ENCODE data around the gene ASAP2. TPM values are rescaled to one million over a fixed set of nuclear protein-coding genes. Genes with fewer than 3 reads are reported as not detected.

ASAP2 gene
- total RNA-seq, 2 donors from 2014 or later: 28.1 to 31.3 TPM

DNA sequence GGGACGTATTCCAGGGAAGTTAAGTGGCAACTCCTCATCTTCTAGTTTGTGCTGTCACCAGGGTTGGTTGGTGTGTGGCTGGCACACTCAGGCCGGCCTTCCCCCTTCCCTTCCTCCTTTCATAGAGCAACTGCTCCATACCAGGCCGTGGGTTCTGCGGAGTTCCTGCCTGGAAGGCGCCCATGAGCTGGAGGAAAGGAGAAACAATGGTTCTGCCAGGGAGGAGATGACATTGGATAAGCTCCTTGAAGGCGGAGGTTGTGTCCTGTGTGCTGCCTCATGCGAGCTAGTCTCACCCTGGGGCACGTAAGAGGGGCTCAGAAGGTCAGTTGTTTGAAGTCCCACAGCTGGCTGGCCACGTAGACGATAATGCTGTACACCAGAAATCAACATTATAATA is 19.2 kb downstream of the ASAP2 start:
- DNase-seq (ENCODE audit: low spot score): peak; percentile 59
- intact Hi-C loops (cut with DNase I): no loop called here

DNA sequence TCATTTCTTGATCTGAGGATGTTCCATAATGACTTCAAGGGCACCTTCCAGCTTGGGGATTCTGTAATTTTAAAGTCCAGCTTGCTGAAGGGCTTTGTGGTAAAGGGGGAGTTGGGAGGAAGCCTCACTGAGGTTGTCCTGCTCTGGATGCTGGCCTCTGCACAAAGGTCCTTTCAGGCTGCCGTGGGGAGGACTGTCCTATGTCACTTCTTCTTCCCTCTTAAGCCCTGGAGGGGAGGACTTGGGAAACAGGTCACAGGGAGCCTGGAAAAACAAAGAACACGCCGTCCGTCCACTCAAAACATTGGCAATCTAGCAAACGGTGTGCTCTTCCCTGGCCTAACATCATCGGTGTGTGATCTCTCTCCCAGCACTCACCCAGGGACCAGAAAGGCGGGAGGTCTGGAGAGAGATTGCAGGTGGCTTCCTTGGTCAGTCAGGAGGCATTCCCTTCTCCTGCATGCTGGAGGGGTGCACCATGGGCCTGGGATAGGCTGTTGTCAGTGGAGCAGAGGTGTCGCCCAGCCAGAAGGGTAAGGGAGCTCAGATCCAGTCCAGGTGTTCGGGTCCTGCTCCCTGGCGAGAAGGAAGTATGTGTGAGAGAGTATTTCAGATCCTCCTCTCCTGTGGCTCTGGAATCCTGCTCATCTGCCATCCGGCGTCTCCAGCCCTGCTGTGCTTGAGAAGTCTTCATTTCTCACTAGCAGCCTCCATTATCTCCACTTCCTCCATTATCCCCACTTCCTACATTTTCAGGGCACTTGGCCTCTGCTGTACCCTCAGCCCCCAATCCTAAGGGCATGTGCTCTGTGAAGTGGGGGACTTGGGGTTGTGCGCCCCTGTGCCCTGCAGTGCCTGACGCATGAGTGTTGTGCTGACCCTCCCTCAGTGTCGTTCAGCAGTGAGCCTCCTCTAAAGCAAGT is 20.1 kb downstream of the ASAP2 start:
- intact Hi-C loops (cut with DNase I): no loop called here
- DNase-seq (ENCODE audit: low spot score): peak; percentile 41

DNA sequence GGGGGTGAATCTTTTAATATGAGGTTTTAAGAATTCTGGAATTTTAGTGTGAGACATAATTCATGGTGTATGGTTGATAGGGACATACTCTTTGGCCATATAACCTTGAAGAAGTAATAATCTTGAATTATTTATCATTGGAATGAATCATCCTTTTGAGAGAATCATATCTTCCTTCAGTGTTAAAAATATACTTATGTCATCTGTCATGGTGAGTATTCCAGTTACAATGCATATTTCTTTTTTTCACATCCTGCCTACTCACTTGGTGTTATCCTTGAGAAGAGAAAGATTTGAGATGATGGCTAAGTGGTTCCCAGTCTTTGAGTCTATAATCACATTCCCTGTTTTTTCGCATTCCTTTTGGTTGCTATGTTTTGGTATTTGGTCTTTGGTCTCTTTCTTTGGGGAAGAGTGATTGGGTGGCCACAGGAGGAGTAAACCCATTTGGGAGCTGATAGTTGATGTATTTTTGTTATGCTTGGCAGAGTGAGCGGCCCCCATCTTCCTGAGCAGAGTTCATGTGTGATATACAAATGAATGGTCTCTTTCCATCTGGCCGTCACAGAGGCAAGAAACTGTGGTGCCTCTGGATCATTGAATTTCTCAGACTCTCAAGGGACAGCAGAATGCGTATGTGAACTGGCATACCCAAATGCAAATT is 21.6 kb downstream of the ASAP2 start:
- intact Hi-C loops (cut with DNase I): no loop called here
- peak; percentile 10 for DNase-seq (ENCODE audit: low spot score)

DNA sequence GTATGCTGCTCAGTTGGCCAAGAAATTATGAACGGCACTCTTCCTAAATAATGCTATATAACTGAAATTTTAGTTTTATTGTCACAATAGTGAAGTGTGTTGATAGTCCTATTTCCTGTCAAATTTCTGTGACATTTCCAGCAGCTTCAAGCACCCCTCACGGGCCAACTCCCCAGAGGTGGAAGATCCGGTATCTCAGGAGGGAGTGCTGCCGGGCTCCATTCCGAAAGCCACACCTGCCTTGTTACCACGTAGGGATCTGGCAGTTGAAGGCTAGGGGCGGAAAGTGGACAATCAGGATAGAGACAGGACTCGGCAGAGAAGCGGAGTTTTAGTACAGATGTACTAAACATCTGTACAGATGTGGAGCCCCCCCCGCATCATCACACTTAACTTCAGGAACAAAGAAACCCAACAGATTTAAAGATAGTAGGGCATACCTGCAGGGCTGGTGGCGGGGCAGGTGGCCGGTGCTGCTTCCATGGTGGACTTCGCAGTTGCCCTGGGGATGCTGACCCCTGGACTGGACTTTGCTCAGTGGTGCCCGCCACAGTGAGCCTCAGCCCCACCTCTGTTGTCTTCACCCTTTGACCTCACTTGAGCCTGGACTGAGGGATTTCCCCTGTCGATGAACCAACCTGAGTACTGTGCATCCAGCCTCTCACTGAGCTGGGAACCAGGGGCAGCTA is 22.3 kb downstream of the ASAP2 start:
- intact Hi-C loops (cut with DNase I): no loop called here
- peak; percentile 62 for DNase-seq (ENCODE audit: low spot score)

DNA sequence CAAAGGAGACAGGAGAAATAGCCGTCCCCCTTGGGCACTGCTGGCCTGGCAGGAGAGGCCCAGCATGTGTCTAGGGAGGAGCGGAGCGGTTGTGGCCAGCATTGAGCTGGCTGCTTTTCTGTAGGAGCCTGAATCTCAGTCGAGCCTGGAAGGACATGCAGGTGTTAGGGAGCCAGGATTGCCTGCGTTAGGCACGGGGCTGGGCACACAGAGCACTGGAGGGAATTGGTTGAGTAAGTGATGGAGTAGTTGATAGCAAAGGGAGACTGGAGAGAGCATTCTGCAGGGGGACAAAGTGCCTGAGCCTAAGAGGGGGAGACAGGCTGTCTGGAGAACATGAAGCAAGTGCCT is 22.8 kb downstream of the ASAP2 start:
- peak; percentile 46 for DNase-seq (ENCODE audit: low spot score)
- intact Hi-C loops (cut with DNase I): no loop called here

DNA sequence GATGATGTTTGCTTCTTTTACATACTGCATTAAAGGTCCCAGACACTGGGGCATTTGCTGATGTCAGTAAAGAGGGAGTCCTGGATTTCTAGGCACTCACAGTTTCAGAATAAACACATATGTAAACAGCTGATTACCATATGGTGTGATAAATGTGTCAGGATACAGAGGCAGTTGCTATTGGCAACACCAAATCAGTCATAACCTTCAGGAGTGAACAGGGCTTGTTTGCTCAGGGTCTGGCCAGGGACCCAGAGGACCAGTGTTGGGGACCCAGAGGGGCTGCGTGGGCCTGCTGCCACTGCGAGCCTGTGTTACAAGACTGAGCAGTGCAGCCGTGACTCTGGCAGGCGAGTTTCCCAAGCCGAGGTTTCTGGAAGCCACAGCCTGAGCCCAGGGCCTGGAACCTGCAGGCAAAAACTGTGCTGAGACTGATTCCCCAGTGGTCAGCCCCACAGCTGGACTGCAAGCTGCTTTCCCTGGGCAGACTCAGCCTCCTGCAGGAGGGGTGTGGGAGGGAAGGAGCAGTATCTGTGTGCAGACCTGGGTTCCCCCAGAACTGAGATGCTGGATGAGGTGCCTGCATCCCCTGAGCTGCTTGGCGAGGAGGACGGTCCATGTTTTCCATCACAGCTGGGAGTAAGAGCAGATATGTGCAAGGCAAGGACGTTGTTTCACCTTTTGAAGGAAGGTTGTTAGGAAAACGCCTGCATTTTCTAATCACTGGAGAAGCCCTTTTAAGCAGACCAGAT is 23.6 kb downstream of the ASAP2 start:
- DNase-seq (ENCODE audit: low spot score): peak; percentile 78
- intact Hi-C loops (cut with DNase I): no loop called here

DNA sequence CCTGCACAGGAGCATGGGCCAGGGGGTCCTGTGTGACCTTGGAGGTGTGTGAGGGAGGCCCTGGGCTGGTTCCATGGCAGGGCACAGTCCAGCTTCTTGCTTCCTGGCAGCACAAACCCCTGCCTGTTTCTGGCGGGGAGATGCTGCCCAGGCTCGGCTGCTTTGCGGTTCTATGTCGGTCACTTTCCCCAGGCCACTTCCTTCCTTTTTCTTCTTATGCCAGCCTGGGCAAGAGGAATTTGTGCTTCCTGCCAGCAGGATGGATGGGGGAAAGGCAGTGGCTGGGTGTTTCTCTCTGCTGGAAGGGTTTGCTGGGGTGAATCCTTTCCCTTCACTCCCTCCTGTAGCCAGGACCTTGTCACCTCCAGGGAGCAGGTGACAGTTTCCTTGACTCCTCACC is 24.3 kb downstream of the ASAP2 start:
- peak; percentile 73 for DNase-seq (ENCODE audit: low spot score)
- intact Hi-C loops (cut with DNase I): no loop called here

DNA sequence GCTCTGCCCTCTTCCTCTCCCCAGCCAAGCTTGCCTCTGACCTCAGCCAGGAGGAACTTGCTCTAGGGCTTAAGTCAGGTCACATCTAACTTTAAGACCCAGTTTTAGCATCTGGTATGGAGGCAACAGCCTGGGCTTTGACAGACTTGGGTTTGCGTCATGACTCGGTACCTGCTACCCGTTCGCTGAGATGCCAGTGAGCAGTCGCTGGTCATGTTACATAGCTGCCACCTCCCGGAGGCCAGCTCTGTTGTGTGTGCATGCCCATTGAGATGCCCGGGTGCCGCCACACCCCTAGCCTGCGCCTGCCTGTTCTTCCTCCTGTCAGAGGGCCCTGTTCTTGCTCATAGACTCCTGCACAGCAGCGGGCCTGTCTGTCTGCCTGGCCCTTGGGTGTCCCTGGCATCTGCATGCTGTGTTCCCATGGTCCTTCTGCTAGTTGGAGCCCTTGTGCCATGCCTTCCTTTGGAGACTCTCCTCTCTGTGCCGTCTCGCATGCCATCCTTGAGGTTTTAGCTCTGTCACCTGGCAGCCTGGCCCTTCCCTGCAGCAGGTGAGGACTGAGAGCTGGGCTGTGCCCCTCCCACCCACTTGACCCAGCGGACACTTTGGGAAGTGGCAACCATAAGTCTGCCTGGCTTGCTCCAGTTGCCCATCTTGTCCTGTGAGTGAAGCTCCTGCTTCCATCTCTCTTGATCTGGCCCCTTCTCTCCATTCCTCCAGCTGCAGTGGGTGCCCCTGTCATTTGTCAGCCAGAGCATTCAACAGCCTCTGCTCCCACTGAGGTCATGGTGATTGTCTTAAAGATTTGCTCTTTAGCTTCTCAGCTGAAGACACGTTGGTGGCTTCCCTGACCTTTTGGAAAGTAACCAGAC is 24.9 kb downstream of the ASAP2 start:
- intact Hi-C loops (cut with DNase I): no loop called here
- DNase-seq (ENCODE audit: low spot score): peak; percentile 70

DNA sequence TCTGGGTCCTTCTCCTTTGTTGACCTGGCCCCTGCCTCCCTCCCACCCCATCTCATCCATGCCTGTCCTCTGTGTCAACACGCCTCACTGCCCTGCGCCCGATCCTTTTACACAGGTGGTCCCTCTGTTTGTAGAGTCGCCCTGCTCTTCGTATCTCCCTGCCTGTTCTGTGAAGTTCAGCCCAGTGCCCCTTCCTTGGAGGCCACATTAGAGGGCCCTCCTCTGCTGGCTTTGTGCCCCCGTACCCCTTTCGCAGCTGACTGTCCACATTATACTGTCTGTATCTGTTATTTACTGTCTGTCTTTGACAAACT is 25.5 kb downstream of the ASAP2 start:
- intact Hi-C loops (cut with DNase I): no loop called here
- peak; percentile 45 for DNase-seq (ENCODE audit: low spot score)

DNA sequence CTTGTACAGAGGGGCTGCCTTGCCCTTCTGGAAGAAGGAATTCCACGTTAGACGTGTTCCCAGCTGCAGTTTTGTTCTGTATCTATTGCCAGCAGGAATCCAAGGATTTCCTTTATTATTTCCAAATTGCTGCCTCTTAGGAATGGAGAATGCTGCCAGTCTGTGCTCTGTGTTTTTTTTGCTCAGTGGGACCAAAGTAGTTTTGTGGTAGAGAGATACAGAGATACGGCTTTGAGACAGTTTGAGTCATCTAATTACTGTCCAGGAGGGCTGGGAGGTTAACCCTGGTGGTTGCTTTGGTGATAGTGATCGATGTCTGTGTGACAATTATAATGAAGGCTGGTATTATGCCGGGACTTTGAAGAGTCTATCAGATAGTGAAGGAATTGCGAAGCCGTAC is 26.3 kb downstream of the ASAP2 start:
- intact Hi-C loops (cut with DNase I): no loop called here
- no peak for DNase-seq (ENCODE audit: low spot score)

DNA sequence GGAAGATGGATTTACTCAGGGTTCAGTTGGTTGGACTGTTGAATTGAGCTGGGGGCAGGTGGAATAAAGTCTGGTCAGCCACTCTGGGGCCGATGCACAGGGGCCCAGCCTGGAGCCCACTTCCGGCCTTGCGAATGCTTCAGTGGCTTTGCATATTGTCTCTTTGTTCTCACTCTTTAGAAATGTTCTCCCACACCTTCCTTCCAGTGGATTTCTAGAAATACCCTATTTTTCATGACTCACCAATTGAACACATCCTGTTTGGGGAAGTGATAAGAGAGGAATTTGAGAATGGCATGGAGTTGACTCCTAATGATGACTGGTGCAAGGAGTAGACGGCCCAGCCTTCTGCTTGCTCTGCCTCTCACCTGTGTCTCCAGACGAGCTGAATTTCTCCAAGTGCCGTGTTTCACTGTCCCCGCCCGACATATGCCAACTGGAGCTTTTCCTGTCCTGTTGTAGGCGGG is 28.1 kb downstream of the ASAP2 start:
- DNase-seq (ENCODE audit: low spot score): peak; percentile 34
- intact Hi-C loops (cut with DNase I): no loop called here

DNA sequence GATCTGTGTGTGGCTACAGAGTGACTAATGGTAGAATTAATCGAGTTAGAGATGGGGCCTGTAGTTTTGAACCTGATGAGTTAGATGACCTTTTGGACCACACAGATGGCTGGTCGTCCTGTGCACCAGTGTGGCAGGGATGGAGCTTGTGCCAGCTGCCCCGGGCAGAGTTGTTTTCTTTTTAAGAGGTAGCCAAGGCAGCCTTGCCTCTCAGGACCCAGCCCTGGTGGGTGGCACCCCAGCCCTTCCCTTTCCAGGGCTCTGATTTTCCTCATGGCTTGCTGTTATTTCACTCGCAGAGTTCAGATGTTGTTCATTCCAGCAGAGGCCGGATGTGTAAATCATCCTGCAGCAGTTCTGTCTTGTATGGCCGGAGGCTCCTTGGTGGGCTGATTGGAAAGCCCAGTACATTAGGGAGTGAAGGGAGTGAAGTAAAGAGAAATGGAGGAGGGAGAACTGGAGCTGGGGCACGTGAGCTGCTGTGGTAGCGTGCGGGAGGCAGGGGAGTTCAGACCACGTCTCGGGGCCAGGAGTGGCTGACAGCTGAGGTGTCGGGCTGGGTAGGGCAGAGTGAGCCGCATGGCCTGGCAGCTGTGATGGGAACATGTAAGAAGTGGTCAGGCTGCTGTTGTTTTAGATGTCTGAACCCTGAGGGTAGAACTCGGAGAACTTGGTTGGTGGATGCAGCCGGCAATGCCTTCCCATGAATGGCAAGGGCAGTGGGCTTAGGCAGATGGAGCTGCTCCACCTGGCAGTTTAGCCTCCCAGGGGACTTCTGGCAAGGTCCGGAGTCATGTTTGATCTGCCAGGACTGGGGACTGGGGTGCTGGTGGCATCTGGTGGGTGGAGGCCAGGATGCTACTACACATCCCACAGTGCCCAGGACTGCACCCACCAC is 28.8 kb downstream of the ASAP2 start:
- DNase-seq (ENCODE audit: low spot score): peak; percentile 81
- intact Hi-C loops (cut with DNase I): no loop called here

DNA sequence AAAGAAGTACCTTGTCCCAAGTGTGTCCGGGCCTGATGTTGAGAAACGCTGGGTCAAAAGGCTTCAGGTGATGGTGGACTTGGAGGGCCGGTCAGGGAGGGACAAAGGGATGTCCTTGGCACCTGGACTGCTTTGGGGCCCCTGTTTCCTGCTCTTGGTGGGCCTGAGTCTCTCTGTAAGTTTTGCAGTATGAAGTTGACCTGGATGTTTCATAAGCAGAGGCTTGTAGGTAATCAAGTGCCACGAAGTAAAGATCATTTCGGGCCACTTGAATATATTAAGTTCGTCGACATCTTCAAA is 29.4 kb downstream of the ASAP2 start:
- intact Hi-C loops (cut with DNase I): no loop called here
- DNase-seq (ENCODE audit: low spot score): peak; percentile 28

DNA sequence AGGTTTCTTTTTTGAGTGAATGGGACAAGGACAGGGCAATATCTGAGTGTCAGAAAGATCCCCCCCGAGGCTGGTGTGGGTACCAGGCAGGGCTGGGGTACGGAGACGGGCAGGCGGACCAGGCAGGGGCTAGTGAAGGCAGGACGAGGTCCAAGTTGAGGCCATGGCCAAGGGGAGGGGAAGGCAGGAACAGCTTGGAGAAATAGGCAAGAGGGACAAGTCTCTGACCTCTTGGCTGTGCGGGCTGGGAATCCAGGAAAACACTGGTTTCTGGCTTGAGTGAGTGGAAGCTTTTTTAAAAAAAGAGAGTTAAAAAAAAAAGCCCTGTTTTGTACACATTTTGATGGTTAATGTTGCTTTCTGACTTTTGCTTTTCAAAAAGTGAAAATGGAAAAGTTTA is 30.3 kb downstream of the ASAP2 start:
- peak; percentile 78 for DNase-seq (ENCODE audit: low spot score)
- intact Hi-C loops (cut with DNase I): no loop called here

DNA sequence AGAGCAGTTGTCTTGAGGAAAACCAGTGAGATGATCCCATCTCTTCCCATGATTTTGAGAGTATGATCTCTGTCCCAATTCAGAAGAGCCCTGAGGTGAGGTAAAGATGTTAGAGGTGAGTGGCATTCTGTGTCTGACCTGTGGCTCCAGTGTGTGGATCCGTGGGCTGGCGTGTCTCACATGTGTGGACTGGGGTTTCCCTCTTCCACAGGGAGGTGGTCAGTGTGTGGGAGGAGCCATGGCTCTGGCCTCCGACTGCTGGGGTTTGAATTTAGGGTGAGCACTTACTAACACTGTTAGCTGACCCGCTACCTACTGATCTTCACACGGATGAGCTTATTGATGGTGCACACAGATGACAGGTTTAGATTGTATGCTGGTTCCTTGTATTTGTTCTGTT is 31.2 kb downstream of the ASAP2 start:
- peak; percentile 49 for DNase-seq (ENCODE audit: low spot score)
- intact Hi-C loops (cut with DNase I): no loop called here

DNA sequence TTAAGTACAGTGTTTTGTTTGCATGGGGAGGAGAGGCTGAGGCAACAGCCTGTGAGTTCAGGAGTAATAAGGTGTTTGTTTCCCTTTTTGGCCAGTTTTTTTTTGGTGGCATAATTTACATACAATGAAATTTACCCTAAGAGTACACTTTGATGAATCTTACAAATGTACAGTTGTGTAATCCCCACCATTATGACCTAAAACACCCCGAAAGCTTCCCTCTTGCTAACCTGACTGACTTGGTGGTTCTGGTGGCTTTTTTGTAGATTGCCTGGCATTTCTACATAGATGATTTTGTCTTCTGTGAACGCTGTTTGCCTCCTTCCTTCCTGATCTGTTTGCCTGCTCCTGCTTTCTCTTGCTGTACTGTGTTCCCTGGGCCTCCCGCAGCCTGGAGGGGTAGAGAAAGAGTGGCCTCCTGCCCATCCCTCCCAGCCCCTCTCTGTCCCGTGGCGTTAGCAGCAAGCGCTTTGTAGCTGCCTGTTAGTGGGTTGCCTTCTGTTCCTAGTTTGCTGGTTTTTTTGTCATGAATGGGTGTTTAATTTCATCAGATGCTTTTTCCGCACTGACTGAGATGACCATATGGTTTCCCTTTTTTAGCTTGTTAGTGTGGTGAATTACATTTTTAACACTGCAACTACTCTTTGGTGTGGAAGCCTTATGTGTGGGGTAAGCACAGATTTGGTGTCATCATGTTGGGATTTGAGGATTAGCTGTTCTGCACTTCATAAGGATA is 32.1 kb downstream of the ASAP2 start:
- peak; percentile 37 for DNase-seq (ENCODE audit: low spot score)
- intact Hi-C loops (cut with DNase I): no loop called here

DNA sequence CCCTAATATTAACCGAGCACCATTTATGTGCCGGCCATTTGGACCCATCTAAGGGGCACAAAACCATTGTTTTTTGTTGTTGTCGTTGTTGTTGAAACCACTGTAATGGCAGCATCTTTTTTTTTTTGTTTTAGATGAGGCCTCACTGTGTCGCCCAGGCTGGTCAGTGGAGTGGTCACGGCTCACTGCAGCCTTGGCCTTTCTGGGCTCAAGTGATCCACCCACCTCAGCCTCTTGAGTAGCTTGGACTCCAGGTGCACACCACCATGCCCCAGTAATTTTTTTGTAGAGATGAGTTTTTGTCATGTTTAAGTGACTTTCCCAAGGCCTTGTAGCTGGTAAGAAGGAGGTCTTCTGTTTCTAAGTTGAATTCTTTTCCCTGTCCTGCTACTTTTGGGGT is 33.0 kb downstream of the ASAP2 start:
- peak; percentile 12 for DNase-seq (ENCODE audit: low spot score)
- intact Hi-C loops (cut with DNase I): no loop called here

All from posterior vena cava (tissue), 2 donors.